Uterus (tissue), 2 donors: ENCODE measurements around the gene CHMP3.

ENCODE experiments used
- CTCF ChIP-seq, 4 experiments: fragments of 200-600 bp in 2 of 4; fragments of 450-650 bp in 2 of 4; sonication (generic) in 2 of 4; IDR thresholded peaks; one replicate each; pipeline ENCODE4 v1.5.1; 2016 to 2019; ENCODE audit warnings: antibody characterized with exemption in 4 of 4, mild to moderate bottlenecking in 2 of 4, moderate library complexity in 1 of 4
- POLR2A ChIP-seq, 2 donors: fragments of 450-650 bp; IDR thresholded peaks; one replicate each; pipeline ENCODE4 v1.6.1; 2016; ENCODE audit warnings: antibody characterized with exemption in 2 of 2, mild to moderate bottlenecking in 1 of 2, moderate library complexity in 1 of 2

DNA sequence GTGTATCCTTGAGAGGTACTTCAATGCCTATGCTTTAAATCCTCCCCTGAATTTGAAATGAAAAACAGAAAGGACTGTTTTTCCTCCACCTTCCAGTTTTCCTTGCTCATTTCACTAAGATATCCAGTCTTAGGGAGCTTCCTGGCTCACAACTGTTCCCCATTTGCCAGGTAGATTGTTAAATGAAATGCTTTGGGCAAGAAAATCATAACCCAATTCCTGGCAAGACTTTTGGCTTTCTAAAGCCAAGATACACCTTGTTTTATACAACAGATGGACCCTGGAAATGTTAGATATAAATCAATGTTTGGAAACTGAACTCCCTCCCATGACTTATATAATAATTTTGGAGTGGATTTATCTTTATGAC, 3.6 kb upstream of the CHMP3 start:
- no peak for TF ChIP-seq CTCF (IDR thresholded peaks at IDR 0.05)
- TF ChIP-seq POLR2A (IDR thresholded peaks at IDR 0.05), result no peak
